Measurements from ENCODE around the gene ANKRD10.

- TF ChIP-seq CTCF (IDR thresholded peaks at IDR 0.05) (no peak), POLR2AphosphoS5 (IDR thresholded peaks at IDR 0.05) (no peak), POLR2A (IDR thresholded peaks at IDR 0.05) (no peak)
Measured at GRCh38 chr13:110856942-110857835, 57.7 kb downstream of the ANKRD10 start.
